ENCODE data around the gene COG2.
A peak's percentile ranks its signal among the peaks of the same experiment; 100 is the strongest.
"Not testable (repeated sequence)": the region's sequence is repeated elsewhere in the genome, so short reads cannot be mapped to it uniquely, and the experiment has no call there.

Gene COG2

GRCh38 chr1:230624097-230624713 is 18.1 kb upstream of the COG2 start:
- intact Hi-C loops (cut with DNase I), result no loop called here
- DNase-seq, result no peak

- no peak for DNase-seq
- intact Hi-C loops (cut with DNase I), result no loop called here
These were observed 16.0 kb upstream of the COG2 start for GRCh38 chr1:230626232-230626631.

- intact Hi-C loops (cut with DNase I), result no loop called here
These were observed 14.5 kb upstream of the COG2 start for GRCh38 chr1:230627767-230628166.

GRCh38 chr1:230629511-230629910 is 12.8 kb upstream of the COG2 start:
- intact Hi-C loops (cut with DNase I), result no loop called here
- DNase-seq, result no peak

More at GRCh38 chr1:230627767-230628166, 14.5 kb upstream of the COG2 start:
- DNase-seq, result no peak

- DNase-seq, result no peak
- intact Hi-C loops (cut with DNase I), result no loop called here
These were observed 10.8 kb upstream of the COG2 start for GRCh38 chr1:230631477-230631876.

GRCh38 chr1:230632273-230632873 is 9.9 kb upstream of the COG2 start:
- DNase-seq, result peak in 3 of 10 donors; percentile 16 to 23 (median 21)
- intact Hi-C loops (cut with DNase I), result no loop called here

GRCh38 chr1:230633469-230633868 is 8.8 kb upstream of the COG2 start:
- DNase-seq, result no peak
- intact Hi-C loops (cut with DNase I), result no loop called here

- intact Hi-C loops (cut with DNase I), result no loop called here
- no peak for DNase-seq
These were observed 7.9 kb upstream of the COG2 start for GRCh38 chr1:230634384-230634783.

GRCh38 chr1:230636575-230637148 is 5.6 kb upstream of the COG2 start:
- no peak for DNase-seq
- intact Hi-C loops (cut with DNase I), result no loop called here

GRCh38 chr1:230639714-230640209 is 2.5 kb upstream of the COG2 start:
- intact Hi-C loops (cut with DNase I), result loop anchor here (5.0 kb wide), 2 partner anchors 73 to 113 kb away; partner anchors contain the start of gene AGT
- DNase-seq, result no peak

- no peak for DNase-seq
- intact Hi-C loops (cut with DNase I), result loop anchor here (5.0 kb wide), 2 partner anchors 71 to 111 kb away; partner anchors contain the start of gene AGT
These were observed 935 bp upstream of the COG2 start for GRCh38 chr1:230641346-230641745.

- no peak for DNase-seq
- intact Hi-C loops (cut with DNase I), result loop anchor here (1.0 to 5.0 kb wide), 4 partner anchors 70 to 217 kb away; partner anchors contain the start of gene AGT
These were observed 400 bp upstream of the COG2 start for GRCh38 chr1:230641900-230642262.

- no peak for DNase-seq
- intact Hi-C loops (cut with DNase I), result loop anchor here (2.0 to 5.0 kb wide), 3 partner anchors 68 to 219 kb away; partner anchors contain the start of gene AGT
These were observed 1.6 kb downstream of the COG2 start for GRCh38 chr1:230643908-230644307.

- DNase-seq, result no peak
- intact Hi-C loops (cut with DNase I), result no loop called here
These were observed 4.5 kb downstream of the COG2 start for GRCh38 chr1:230646710-230647302.

GRCh38 chr1:230647321-230647720 is 5.0 kb downstream of the COG2 start:
- DNase-seq, result no peak
- intact Hi-C loops (cut with DNase I), result no loop called here

GRCh38 chr1:230648114-230648513 is 5.8 kb downstream of the COG2 start:
- no peak for DNase-seq
- intact Hi-C loops (cut with DNase I), result no loop called here

- intact Hi-C loops (cut with DNase I), result no loop called here
These were observed 8.0 kb downstream of the COG2 start for GRCh38 chr1:230650300-230650699.

GRCh38 chr1:230651235-230651634 is 9.0 kb downstream of the COG2 start:
- intact Hi-C loops (cut with DNase I), result no loop called here
- DNase-seq, result no peak

More at GRCh38 chr1:230650300-230650699, 8.0 kb downstream of the COG2 start:
- no peak for DNase-seq

- intact Hi-C loops (cut with DNase I); DNase-seq: not testable (repeated sequence)
These were observed 14.4 kb downstream of the COG2 start for GRCh38 chr1:230656719-230657118.

GRCh38 chr1:230658103-230658502 is 15.8 kb downstream of the COG2 start:
- intact Hi-C loops (cut with DNase I), result not testable (repeated sequence)

GRCh38 chr1:230658691-230659090 is 16.4 kb downstream of the COG2 start:
- no peak for DNase-seq
- intact Hi-C loops (cut with DNase I), result no loop called here

More at GRCh38 chr1:230658103-230658502, 15.8 kb downstream of the COG2 start:
- not testable (repeated sequence) for DNase-seq
